ENCODE data around the gene MGAT4A. TPM values are rescaled to one million over a fixed set of nuclear protein-coding genes. Genes with fewer than 3 reads are reported as not detected.

MGAT4A gene
- total and polyA plus RNA-seq, 5 donors from 2014 or later: 101 to 143 (median 127) TPM

- Histone ChIP-seq H3K27me3 (ENCODE audit: control insufficient read depth, insufficient read depth, low read length) (no peaks in the 10 kb centered on the region), H3K36me3 (ENCODE audit: control insufficient read depth, insufficient read depth, low read length) (peaks cover 99% of the 10 kb centered on the region), H3K9me3 (ENCODE audit: control insufficient read depth in 2 of 2, low read length in 2 of 2) (no peaks in the 10 kb centered on the region), H3K4me3 (ENCODE audit: low read depth, low read length) (no peak overlapping the region), H3K27ac (ENCODE audit: insufficient read depth, low read length, poor library complexity, severe bottlenecking) (no peak overlapping the region), H3K4me1 (ENCODE audit: control insufficient read depth, insufficient read depth, low read length, poor library complexity, severe bottlenecking) (no peaks in the 10 kb centered on the region)
- Mint-ChIP-seq H3K9me3 (no peaks in the 10 kb centered on the region), H3K4me3 (no peak overlapping the region), H3K36me3 (peaks cover 28% of the 10 kb centered on the region), H3K27ac (no peak overlapping the region), H3K4me1 (peaks cover 0 to 4% (median 0%) of the 10 kb centered on the region in 4 donors), H3K27me3 (no peaks in the 10 kb centered on the region)
- no peak for DNase-seq
- ATAC-seq (ENCODE audit: low read depth in 2 of 2): no peak
These were observed 158.7 kb downstream of the MGAT4A start for GRCh38 chr2:98572211-98572610.

- DNase-seq (no peak), ATAC-seq (ENCODE audit: low read depth in 2 of 2) (no peak)
- Mint-ChIP-seq H3K36me3 (peaks cover 29% of the 10 kb centered on the region), H3K27ac (no peak overlapping the region), H3K27me3 (no peaks in the 10 kb centered on the region), H3K9me3 (no peaks in the 10 kb centered on the region), H3K4me3 (no peak overlapping the region), H3K4me1 (peaks cover 0 to 4% (median 0%) of the 10 kb centered on the region in 4 donors)
- Histone ChIP-seq H3K27me3 (ENCODE audit: control insufficient read depth, insufficient read depth, low read length) (no peaks in the 10 kb centered on the region), H3K36me3 (ENCODE audit: control insufficient read depth, insufficient read depth, low read length) (peaks cover 99% of the 10 kb centered on the region), H3K4me1 (ENCODE audit: control insufficient read depth, insufficient read depth, low read length, poor library complexity, severe bottlenecking) (no peaks in the 10 kb centered on the region), H3K27ac (ENCODE audit: insufficient read depth, low read length, poor library complexity, severe bottlenecking) (no peak overlapping the region), H3K9me3 (ENCODE audit: control insufficient read depth in 2 of 2, low read length in 2 of 2) (no peaks in the 10 kb centered on the region), H3K4me3 (ENCODE audit: low read depth, low read length) (no peak overlapping the region)
These were observed 159.1 kb downstream of the MGAT4A start for GRCh38 chr2:98571796-98572195.

- Mint-ChIP-seq H3K4me3 (no peak overlapping the region), H3K27me3 (no peaks in the 10 kb centered on the region), H3K27ac (no peak overlapping the region), H3K4me1 (peaks cover 0 to 5% (median 0%) of the 10 kb centered on the region in 4 donors), H3K9me3 (peaks cover 0 to 1% (median 0%) of the 10 kb centered on the region in 7 donors), H3K36me3 (peaks cover 35% of the 10 kb centered on the region)
- Histone ChIP-seq H3K27me3 (ENCODE audit: control insufficient read depth, insufficient read depth, low read length) (no peaks in the 10 kb centered on the region), H3K4me1 (ENCODE audit: control insufficient read depth, insufficient read depth, low read length, poor library complexity, severe bottlenecking) (no peaks in the 10 kb centered on the region), H3K4me3 (ENCODE audit: low read depth, low read length) (no peak overlapping the region), H3K27ac (ENCODE audit: insufficient read depth, low read length, poor library complexity, severe bottlenecking) (no peak overlapping the region), H3K9me3 (ENCODE audit: control insufficient read depth in 2 of 2, low read length in 2 of 2) (no peaks in the 10 kb centered on the region), H3K36me3 (ENCODE audit: control insufficient read depth, insufficient read depth, low read length) (peaks cover 99% of the 10 kb centered on the region)
- DNase-seq (no peak), ATAC-seq (ENCODE audit: low read depth in 2 of 2) (no peak)
These were observed 159.7 kb downstream of the MGAT4A start for GRCh38 chr2:98571121-98571701.

GRCh38 chr2:98570356-98570755 is 160.6 kb downstream of the MGAT4A start:
- Mint-ChIP-seq H3K4me1 (peaks cover 0 to 7% (median 0%) of the 10 kb centered on the region in 4 donors), H3K9me3 (peaks cover 0 to 2% (median 0%) of the 10 kb centered on the region in 7 donors), H3K27me3 (no peaks in the 10 kb centered on the region), H3K27ac (peak overlapping the region in 2 of 3 donors; percentile 87 to 93), H3K4me3 (no peak overlapping the region), H3K36me3 (peaks cover 38% of the 10 kb centered on the region)
- no peak for ATAC-seq (ENCODE audit: low read depth in 2 of 2)
- Histone ChIP-seq H3K27ac (ENCODE audit: insufficient read depth, low read length, poor library complexity, severe bottlenecking) (no peak overlapping the region), H3K9me3 (ENCODE audit: control insufficient read depth in 2 of 2, low read length in 2 of 2) (no peaks in the 10 kb centered on the region), H3K4me3 (ENCODE audit: low read depth, low read length) (no peak overlapping the region), H3K4me1 (ENCODE audit: control insufficient read depth, insufficient read depth, low read length, poor library complexity, severe bottlenecking) (no peaks in the 10 kb centered on the region), H3K36me3 (ENCODE audit: control insufficient read depth, insufficient read depth, low read length) (peaks cover 99% of the 10 kb centered on the region), H3K27me3 (ENCODE audit: control insufficient read depth, insufficient read depth, low read length) (no peaks in the 10 kb centered on the region)
- no peak for DNase-seq

GRCh38 chr2:98569915-98570314 is 161.0 kb downstream of the MGAT4A start:
- peaks cover 36% of the 10 kb centered on the region for H3K36me3 Mint-ChIP-seq
- Histone ChIP-seq H3K4me1 (ENCODE audit: control insufficient read depth, insufficient read depth, low read length, poor library complexity, severe bottlenecking) (no peaks in the 10 kb centered on the region), H3K9me3 (ENCODE audit: control insufficient read depth in 2 of 2, low read length in 2 of 2) (no peaks in the 10 kb centered on the region), H3K36me3 (ENCODE audit: control insufficient read depth, insufficient read depth, low read length) (peaks cover 99% of the 10 kb centered on the region), H3K27ac (ENCODE audit: insufficient read depth, low read length, poor library complexity, severe bottlenecking) (no peak overlapping the region), H3K4me3 (ENCODE audit: low read depth, low read length) (no peak overlapping the region), H3K27me3 (ENCODE audit: control insufficient read depth, insufficient read depth, low read length) (no peaks in the 10 kb centered on the region)
- DNase-seq: no peak
- H3K4me3 Mint-ChIP-seq: peak overlapping the region in 1 of 4 donors; percentile 76
- ATAC-seq (ENCODE audit: low read depth in 2 of 2): no peak
- H3K9me3 Mint-ChIP-seq: peaks cover 0 to 2% (median 0%) of the 10 kb centered on the region in 7 donors
- H3K4me1 Mint-ChIP-seq: peaks cover 0 to 7% (median 0%) of the 10 kb centered on the region in 4 donors
- peak overlapping the region; percentile 87 to 93 (median 92) for H3K27ac Mint-ChIP-seq
- no peaks in the 10 kb centered on the region for H3K27me3 Mint-ChIP-seq

- Mint-ChIP-seq H3K27ac (peak overlapping the region; percentile 39 to 92 (median 87)), H3K36me3 (peaks cover 36% of the 10 kb centered on the region), H3K4me1 (peaks cover 0 to 7% (median 0%) of the 10 kb centered on the region in 4 donors), H3K9me3 (peaks cover 0 to 2% (median 0%) of the 10 kb centered on the region in 7 donors), H3K27me3 (no peaks in the 10 kb centered on the region), H3K4me3 (peak overlapping the region in 1 of 4 donors; percentile 76)
- Histone ChIP-seq H3K4me3 (ENCODE audit: low read depth, low read length) (no peak overlapping the region), H3K4me1 (ENCODE audit: control insufficient read depth, insufficient read depth, low read length, poor library complexity, severe bottlenecking) (no peaks in the 10 kb centered on the region), H3K27me3 (ENCODE audit: control insufficient read depth, insufficient read depth, low read length) (no peaks in the 10 kb centered on the region), H3K36me3 (ENCODE audit: control insufficient read depth, insufficient read depth, low read length) (peaks cover 100% of the 10 kb centered on the region), H3K27ac (ENCODE audit: insufficient read depth, low read length, poor library complexity, severe bottlenecking) (no peak overlapping the region), H3K9me3 (ENCODE audit: control insufficient read depth in 2 of 2, low read length in 2 of 2) (no peaks in the 10 kb centered on the region)
- DNase-seq (peak; percentile 31 to 54 (median 44)), ATAC-seq (ENCODE audit: low read depth in 2 of 2) (peak; percentile 60 to 61)
These were observed 161.6 kb downstream of the MGAT4A start for GRCh38 chr2:98569197-98569793.
